NB4 (cell line): ENCODE data around the gene ARFGEF3.

ENCODE experiments used
- DNase-seq: peaks from one replicate; pipeline ENCODE4 v3.0.0; 2010; ENCODE audit warnings: low read depth
- H3K4me3 ChIP-seq: one replicate; pipeline ENCODE4 v1.5.1; 2011; ENCODE audit warnings: mild to moderate bottlenecking, low read depth, low read length, moderate library complexity
- CTCF ChIP-seq: IDR thresholded peaks from one replicate; pipeline ENCODE4 v1.5.1; 2012; ENCODE audit warnings: low read depth, low read length
- MAX ChIP-seq: IDR thresholded peaks from 2 replicates; pipeline ENCODE4 v1.6.1; 2011; ENCODE audit warnings: low read depth, low read length
- MYC ChIP-seq: IDR thresholded peaks from 2 replicates; pipeline ENCODE4 v1.6.1; 2011; ENCODE audit warnings: low read depth, low read length
- POLR2A ChIP-seq: IDR thresholded peaks from 2 replicates; pipeline ENCODE4 v1.6.1; 2011; ENCODE audit warnings: mild to moderate bottlenecking; ENCODE audit not compliant: insufficient read length; ENCODE audit errors: extremely low read depth

The ARFGEF3 gene

GRCh38 chr6:138374815-138375214, 213.1 kb downstream of the ARFGEF3 start:
- no peak overlapping the region for H3K4me3 ChIP-seq

GRCh38 chr6:138377042-138377441, 215.3 kb downstream of the ARFGEF3 start:
- no peak overlapping the region for H3K4me3 ChIP-seq
- no peak for TF ChIP-seq MAX
- TF ChIP-seq POLR2A: no peak
- no peak for TF ChIP-seq CTCF
- no peak for TF ChIP-seq MYC
- no peak for DNase-seq

More at GRCh38 chr6:138374815-138375214, 213.1 kb downstream of the ARFGEF3 start:
- no peak for DNase-seq
- TF ChIP-seq MYC (no peak), POLR2A (no peak), CTCF (no peak), MAX (no peak)

- TF ChIP-seq CTCF (no peak), POLR2A (no peak), MAX (no peak), MYC (no peak)
- no peak within 1 kb of the TSS for H3K4me3 ChIP-seq
- no peak for DNase-seq
These were observed 216.1 kb downstream of the ARFGEF3 start, which contains the start of gene SMIM28 for GRCh38 chr6:138377844-138378243. TSS of gene SMIM28 (plus strand) at chr6:138377905. CDS start at chr6:138378073, 168 bp downstream.

GRCh38 chr6:138378463-138378862, 216.7 kb downstream of the ARFGEF3 start:
- no peak for DNase-seq
- TF ChIP-seq POLR2A (no peak), MYC (no peak)
- no peak overlapping the region for H3K4me3 ChIP-seq

GRCh38 chr6:138382498-138383265, 220.9 kb downstream of the ARFGEF3 start:
- TF ChIP-seq CTCF: no peak
- no peak for TF ChIP-seq MYC
- no peak for TF ChIP-seq MAX
- no peak for TF ChIP-seq POLR2A
- H3K4me3 ChIP-seq: no peak overlapping the region
- no peak for DNase-seq

- TF ChIP-seq MYC: no peak
- no peak for TF ChIP-seq POLR2A
- TF ChIP-seq MAX: no peak
- no peak for TF ChIP-seq CTCF
- no peak for DNase-seq
- no peak overlapping the region for H3K4me3 ChIP-seq
These were observed 222.0 kb downstream of the ARFGEF3 start for GRCh38 chr6:138383776-138384175.
